GM18907 (cell line): ENCODE results near the gene INPP4B.

Experiments used
- ATAC-seq: cut with Tn5 transposase; IDR thresholded peaks from one replicate; pipeline ENCODE4 v1.9.1; 2021; ENCODE audit warnings: mild to moderate bottlenecking, moderate library complexity; ENCODE audit not compliant: unreplicated experiment

INPP4B gene

GRCh38 chr4:142354794-142355420, 491.2 kb downstream of the INPP4B start:
- ATAC-seq: no peak

GRCh38 chr4:142354041-142354440, 492.1 kb downstream of the INPP4B start:
- no peak for ATAC-seq

GRCh38 chr4:142353149-142353738, 492.9 kb downstream of the INPP4B start:
- ATAC-seq: peak; percentile 56

- ATAC-seq: no peak
These were observed 493.4 kb downstream of the INPP4B start for GRCh38 chr4:142352712-142353111.

GRCh38 chr4:142351958-142352357, 494.1 kb downstream of the INPP4B start:
- no peak for ATAC-seq

GRCh38 chr4:142350871-142351270, 495.2 kb downstream of the INPP4B start:
- no peak for ATAC-seq

- no peak for ATAC-seq
These were observed 497.5 kb downstream of the INPP4B start for GRCh38 chr4:142348613-142349021.

GRCh38 chr4:142347241-142347640, 498.9 kb downstream of the INPP4B start:
- ATAC-seq: no peak

GRCh38 chr4:142345924-142346323, 500.2 kb downstream of the INPP4B start:
- ATAC-seq: no peak

GRCh38 chr4:142341268-142341667, 504.8 kb downstream of the INPP4B start:
- ATAC-seq: no peak

- ATAC-seq: no peak
These were observed 507.0 kb downstream of the INPP4B start for GRCh38 chr4:142339053-142339452.

GRCh38 chr4:142336251-142336934, 509.7 kb downstream of the INPP4B start:
- no peak for ATAC-seq

- ATAC-seq: no peak
These were observed 511.2 kb downstream of the INPP4B start for GRCh38 chr4:142334931-142335330.

GRCh38 chr4:142331646-142332045, 514.5 kb downstream of the INPP4B start:
- no peak for ATAC-seq

GRCh38 chr4:142331132-142331531, 515.0 kb downstream of the INPP4B start:
- no peak for ATAC-seq

GRCh38 chr4:142330311-142330710, 515.8 kb downstream of the INPP4B start:
- no peak for ATAC-seq

GRCh38 chr4:142329313-142329712, 516.8 kb downstream of the INPP4B start:
- no peak for ATAC-seq

GRCh38 chr4:142326181-142326580, 519.9 kb downstream of the INPP4B start:
- no peak for ATAC-seq

- no peak for ATAC-seq
These were observed 521.5 kb downstream of the INPP4B start for GRCh38 chr4:142324572-142324971.

GRCh38 chr4:142322996-142323395, 523.1 kb downstream of the INPP4B start:
- no peak for ATAC-seq

- no peak for ATAC-seq
These were observed 527.8 kb downstream of the INPP4B start for GRCh38 chr4:142318280-142318679.

- ATAC-seq: no peak
These were observed 529.2 kb downstream of the INPP4B start for GRCh38 chr4:142316913-142317312.
